ENCODE measurements around the gene TUBB.
A peak's percentile ranks its signal among the peaks of the same experiment; 100 is the strongest.
"Not testable (repeated sequence)": the region's sequence is repeated elsewhere in the genome, so short reads cannot be mapped to it uniquely, and the experiment has no call there.

The TUBB gene

DNA sequence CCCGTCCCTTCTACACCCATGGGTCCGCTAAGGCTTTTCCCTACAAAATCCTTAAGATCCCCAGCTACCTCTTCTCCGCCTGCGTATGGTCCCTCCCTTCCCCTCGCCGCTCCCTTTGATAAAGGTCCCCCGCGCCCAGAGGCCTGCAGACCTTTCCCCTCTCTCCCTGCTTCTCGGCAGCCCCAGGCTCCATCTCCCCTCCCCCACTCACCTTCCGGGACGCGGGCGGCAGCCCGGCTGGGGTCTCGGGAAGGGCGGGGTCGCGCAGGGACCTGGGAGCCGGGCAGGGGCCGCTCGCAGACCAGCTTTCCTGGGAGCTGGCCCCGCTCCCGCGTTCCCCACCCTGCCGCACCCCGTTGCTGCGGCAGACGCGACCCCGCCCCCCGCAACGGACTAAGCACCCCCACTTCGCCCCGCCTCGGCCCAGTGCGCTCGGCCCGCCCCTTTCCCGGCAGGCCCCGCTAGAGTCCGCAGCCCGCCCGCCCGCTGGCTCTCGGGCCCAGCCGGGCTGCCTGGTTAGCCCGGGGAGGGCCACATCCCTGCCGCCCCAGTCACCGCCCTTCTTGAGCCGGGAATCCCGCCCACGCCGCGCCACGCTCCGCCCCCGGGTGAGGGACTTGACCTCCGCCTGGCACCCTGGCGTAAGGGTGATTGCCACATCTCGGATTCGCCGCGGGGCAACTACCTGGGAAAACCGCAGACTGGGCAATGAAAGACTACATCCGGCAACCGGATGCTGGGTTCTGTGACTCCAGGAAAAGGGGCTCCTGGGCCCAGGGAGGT, 22.4 kb downstream of the TUBB start, which contains the start of gene FLOT1:
Gene FLOT1, minus strand, starts transcription at position 372 of the 783 bp plus-strand sequence. CDS start 498 bp downstream, outside the sequence.
- peak; percentile 82 to 99 for DNase-seq (ENCODE audit: low read depth in 1 of 2, low spot score in 1 of 2)
- TF ChIP-seq JUND (IDR thresholded peaks at IDR 0.05; ENCODE audit: low read depth) = peak; percentile 58; the same call in 1 of the 2 replicates
- in situ Hi-C loops (cut with HindIII; ENCODE audit: low pct_unique_long_range_greater_than_20kb, low sequenced_read_pairs) = no loop called here

DNA sequence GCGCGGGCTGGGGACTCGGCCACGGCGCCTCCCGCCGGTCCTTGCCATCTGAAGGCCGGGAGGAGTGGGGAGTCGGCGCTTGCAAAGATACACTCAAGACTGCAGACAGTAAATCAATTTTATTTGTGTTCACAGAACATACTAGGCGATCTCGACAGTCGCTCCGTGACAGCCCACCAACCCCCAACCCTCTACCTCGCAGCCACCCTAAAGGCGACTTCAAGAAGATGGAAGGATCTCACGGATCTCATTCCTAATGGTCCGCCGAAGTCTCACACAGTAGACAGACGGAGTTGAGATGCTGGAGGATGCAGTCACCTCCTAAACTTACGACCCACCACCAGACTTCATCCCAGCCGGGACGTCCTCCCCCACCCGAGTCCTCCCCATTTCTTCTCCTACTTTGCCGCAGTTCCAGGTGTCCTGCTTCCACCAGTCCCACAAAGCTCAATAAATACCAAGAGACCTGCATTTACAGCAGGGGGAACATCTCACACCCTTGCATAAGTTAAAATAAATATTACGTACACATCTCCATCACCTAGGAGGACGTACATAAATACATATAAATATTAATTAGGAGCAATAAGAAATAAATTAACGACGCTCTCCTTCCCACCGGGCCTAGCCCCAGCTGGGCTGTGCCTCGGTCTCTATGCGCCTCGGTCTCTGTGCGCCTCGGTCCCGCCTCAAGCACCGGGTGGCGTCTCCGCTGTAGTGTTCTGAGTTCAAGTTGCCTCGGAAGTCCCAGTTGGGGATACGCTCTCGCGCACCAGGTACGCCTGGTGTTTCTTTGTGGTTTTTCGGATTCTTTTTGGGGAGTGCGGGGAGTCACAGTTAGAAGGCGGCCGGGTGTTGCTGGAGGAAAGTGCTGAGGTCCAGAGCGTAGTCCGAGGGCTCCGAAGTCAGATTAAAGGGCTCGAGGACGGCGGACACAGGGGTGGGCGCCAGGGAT, 23.2 kb downstream of the TUBB start:
- in situ Hi-C loops (cut with HindIII; ENCODE audit: low pct_unique_long_range_greater_than_20kb, low sequenced_read_pairs) = no loop called here
- DNase-seq (ENCODE audit: low read depth in 1 of 2, low spot score in 1 of 2) = peak in 1 of 2 experiments; percentile 46
- TF ChIP-seq JUND (IDR thresholded peaks at IDR 0.05; ENCODE audit: low read depth) = no peak

DNA sequence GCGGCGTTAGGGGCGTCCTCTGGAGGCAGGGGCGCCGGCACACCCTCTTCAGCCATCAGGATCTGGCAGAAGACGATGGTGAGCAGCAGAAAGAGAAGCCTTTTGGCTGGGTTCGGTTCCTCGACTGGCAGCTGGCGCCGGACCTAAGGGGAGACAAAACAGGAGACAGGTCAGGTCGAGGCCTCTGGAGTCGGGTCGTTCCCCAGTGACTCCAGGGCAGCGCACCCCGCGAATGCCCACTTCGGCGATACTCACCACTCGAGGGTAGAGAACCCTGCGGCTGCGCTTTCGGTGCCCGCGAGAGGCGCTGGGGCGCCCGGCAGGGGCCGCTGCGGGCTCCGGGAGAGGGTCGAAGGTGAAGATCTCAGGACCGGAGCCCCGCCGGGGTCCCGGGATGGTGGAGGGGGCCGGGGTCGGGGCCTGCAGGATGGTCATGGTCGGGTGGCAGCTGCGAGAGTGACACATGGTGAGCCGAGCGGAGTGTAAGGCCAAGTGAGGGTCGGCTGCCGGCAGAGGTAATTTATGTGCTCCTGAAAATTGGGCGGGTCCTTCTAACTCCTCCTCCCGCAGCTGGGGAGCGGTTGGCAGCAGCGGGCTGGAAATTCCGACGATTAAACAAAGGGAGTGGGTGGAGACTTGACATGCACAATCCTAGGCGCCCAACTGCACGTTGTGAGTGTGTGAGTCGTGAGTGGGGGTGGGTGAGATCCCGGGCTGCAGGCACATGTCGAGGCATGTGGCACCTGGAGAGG, 24.1 kb downstream of the TUBB start, which contains the start of gene IER3:
Gene IER3, minus strand, starts transcription at position 494 of the 752 bp plus-strand sequence. Its CDS starts 29 bp downstream, at position 465.
- DNase-seq (ENCODE audit: low read depth in 1 of 2, low spot score in 1 of 2) = peak; percentile 47 to 96
- TF ChIP-seq JUND (IDR thresholded peaks at IDR 0.05; ENCODE audit: low read depth) = no peak
- in situ Hi-C loops (cut with HindIII; ENCODE audit: low pct_unique_long_range_greater_than_20kb, low sequenced_read_pairs) = no loop called here

DNA sequence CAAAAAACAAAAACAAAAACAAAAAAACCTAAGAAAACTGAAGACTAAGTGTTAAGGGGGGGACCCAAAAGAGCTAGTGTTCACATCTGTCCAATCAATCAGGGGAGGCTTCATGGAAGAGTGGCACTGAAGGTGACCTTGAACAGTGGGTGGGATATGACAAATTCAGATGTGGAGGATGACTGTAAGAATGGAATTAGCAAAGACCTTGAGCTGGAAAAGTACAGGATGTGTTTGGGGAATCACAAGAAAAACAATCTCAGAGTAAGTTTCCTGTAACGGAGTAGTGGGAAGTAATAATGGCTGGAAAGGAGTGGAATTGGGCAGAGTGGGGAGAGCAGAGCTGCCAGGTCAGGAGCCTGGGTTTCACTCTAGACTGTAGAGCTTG, 27.1 kb downstream of the TUBB start:
- in situ Hi-C loops (cut with HindIII; ENCODE audit: low pct_unique_long_range_greater_than_20kb, low sequenced_read_pairs) = no loop called here
- no peak for DNase-seq (ENCODE audit: low read depth in 1 of 2, low spot score in 1 of 2)
- no peak for TF ChIP-seq JUND (IDR thresholded peaks at IDR 0.05; ENCODE audit: low read depth)

DNA sequence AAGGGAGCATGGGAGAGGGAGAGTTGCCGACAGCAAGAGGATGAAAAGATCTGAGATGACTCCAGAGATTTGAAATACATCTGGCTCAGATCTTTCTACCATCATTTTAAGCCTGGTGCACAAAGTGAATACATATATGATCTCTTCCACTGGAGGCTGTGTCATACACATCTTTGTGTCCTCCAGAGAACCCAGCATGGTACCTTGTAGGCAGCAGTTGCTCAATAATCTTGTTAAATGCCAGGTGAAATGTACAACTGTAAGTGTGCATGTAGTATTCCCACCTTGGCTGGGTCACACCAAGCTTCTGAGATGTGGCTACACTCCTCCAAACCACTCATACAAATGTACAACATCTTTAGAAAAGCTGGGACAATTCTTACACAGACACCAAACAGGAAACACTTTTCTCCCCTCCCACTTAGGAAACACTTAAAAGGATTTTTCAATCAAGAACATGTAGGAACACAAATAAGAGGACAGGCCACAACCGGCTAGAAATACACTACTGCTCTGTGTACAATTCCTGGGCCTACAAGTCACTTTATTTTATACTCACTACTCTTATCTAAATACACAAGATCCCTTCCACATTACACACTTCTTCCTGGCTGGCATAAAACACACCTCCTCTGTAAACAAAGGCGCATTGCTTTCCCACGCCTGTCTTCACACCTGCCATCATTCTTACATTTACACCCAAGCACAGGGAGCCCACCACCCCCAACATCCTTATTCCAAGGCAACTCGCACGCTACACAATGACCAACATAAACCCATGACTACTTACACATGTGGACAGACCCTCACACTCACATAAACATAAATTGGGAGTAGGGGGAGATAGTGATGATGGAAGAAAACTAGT, 28.0 kb downstream of the TUBB start:
- DNase-seq (ENCODE audit: low read depth in 1 of 2, low spot score in 1 of 2) = peak in 1 of 2 experiments; percentile 82
- TF ChIP-seq JUND (IDR thresholded peaks at IDR 0.05; ENCODE audit: low read depth) = no peak
- in situ Hi-C loops (cut with HindIII; ENCODE audit: low pct_unique_long_range_greater_than_20kb, low sequenced_read_pairs) = no loop called here

DNA sequence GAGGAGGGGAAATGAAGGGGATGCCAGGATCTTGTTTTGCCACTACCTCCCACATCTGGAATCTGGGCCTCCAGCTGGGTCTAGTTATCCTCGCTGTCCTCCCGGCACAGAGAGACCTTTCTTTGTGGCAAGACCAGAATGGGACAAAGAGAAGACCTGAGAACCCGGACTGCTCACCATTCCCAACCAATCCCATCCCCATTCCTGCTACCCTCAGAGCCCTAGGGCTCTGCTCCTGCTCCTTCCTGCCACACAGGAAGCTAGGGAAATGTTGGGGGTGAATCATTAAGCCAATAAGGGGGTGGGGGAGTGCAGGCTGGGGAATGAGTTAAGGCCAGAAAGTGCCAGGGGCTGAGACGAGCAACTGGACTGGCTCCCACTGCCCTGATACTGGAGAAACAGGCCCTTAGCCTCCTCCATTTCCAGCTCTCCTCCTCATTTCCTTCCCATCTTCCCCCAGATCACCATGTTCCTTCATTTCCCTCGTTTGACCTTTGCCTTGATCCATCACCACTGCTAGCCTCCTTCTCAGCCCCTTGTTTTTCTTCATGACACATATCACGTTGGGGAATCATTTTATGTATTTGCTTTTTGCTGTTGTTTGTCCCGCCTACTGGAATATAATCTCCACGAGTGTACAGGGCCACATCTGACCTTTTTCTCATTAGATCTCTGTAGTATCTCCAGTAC, 28.8 kb downstream of the TUBB start:
- DNase-seq (ENCODE audit: low read depth in 1 of 2, low spot score in 1 of 2) = peak in 1 of 2 experiments; percentile 66
- in situ Hi-C loops (cut with HindIII; ENCODE audit: low pct_unique_long_range_greater_than_20kb, low sequenced_read_pairs) = no loop called here
- no peak for TF ChIP-seq JUND (IDR thresholded peaks at IDR 0.05; ENCODE audit: low read depth)

DNA sequence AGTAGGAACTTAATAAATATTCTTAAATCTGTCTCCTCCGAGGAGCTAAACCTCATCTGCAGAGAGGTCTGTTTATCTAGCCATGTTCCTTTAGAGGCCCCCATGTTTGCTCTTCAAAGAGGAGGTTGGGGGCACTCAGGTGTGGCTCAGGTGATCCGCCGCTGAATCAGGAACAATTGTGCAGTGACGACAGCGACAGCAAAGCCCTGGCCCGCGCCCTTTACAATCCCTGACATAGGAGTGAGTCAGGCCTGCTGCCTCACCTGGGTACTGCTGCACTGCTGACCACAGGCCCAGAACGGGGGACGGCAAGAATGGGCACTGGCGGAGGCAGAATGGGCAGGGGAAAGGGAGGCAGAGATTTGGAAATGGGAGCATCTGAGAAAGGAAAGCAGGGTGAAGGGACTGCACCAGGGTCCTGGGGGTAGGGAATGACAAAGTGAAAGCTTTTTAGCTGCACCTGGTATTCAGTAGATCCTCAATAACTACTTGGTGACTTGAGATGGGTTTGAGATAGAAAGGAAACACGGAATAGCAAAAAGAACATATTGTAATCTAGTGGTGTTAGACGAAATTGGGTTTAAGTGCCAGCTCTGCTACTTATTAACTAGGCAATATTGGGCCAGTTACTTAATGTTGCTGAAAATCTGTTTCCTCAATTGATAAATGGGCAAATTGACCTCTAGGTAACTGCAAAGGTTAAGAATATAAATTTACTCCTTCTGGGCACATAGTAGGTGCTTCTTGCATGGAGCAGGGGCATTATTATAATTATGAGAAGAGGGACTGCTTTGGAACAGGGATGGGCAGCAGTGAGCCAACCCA, 29.6 kb downstream of the TUBB start:
- DNase-seq (ENCODE audit: low read depth in 1 of 2, low spot score in 1 of 2) = peak in 1 of 2 experiments; percentile 55
- in situ Hi-C loops (cut with HindIII; ENCODE audit: low pct_unique_long_range_greater_than_20kb, low sequenced_read_pairs) = no loop called here
- no peak for TF ChIP-seq JUND (IDR thresholded peaks at IDR 0.05; ENCODE audit: low read depth)

DNA sequence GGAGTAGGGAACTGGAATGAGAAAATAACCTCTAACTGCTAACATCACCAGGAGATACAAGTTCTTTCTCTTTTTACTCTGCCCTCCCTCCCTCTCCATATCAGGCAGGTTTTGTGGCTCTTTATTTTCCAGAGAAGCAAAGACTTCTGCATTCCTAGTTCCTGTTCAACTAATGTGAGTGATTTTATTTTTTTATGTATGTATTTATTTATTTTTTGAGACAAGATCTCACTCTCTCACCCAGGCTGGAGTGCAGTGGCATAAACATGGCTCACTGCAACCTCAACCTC, 30.2 kb downstream of the TUBB start:
- in situ Hi-C loops (cut with HindIII; ENCODE audit: low pct_unique_long_range_greater_than_20kb, low sequenced_read_pairs) = no loop called here
- TF ChIP-seq JUND (IDR thresholded peaks at IDR 0.05; ENCODE audit: low read depth) = no peak
- DNase-seq (ENCODE audit: low read depth in 1 of 2, low spot score in 1 of 2) = peak in 1 of 2 experiments; percentile 60

DNA sequence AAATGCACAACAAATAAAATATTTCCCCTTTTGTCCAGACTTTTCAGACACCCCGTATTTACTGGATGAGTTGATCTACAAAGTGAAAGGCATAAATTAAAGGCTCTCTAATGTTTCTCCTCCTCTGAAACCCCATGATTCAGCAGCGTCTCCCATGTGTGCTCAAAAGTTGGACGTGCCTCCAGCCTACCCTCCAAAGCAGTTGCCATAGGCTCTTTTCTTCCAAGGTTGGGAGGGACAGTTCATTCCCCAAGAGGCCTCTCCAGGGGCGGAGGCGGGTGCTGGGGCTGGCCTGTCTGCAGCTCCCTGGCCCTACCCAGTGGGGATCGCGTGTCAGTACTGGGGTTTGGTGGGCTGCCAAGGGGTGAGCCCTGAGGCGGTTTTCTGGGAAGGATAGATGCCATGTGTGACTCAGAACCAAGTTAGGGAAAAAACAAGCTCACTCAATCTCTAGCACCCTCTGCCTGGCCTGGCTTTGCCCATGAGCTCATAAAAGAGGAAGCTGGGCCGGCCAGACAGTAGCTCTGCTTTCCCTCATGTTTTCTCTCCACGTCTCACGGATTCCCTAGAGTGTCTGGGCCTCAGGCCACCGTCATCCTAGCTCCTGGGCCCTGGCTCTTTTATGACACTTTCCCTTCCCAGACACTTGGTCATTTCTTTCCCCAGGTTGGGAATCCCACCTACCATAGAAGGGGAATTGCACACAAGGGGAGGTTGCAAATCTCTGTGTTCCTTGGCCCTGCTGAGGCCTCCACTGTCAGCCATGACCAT, 32.2 kb downstream of the TUBB start:
- in situ Hi-C loops (cut with HindIII; ENCODE audit: low pct_unique_long_range_greater_than_20kb, low sequenced_read_pairs) = no loop called here
- DNase-seq (ENCODE audit: low read depth in 1 of 2, low spot score in 1 of 2) = peak; percentile 32 to 98
- TF ChIP-seq JUND (IDR thresholded peaks at IDR 0.05; ENCODE audit: low read depth) = no peak; the same call in 1 of the 2 replicates

DNA sequence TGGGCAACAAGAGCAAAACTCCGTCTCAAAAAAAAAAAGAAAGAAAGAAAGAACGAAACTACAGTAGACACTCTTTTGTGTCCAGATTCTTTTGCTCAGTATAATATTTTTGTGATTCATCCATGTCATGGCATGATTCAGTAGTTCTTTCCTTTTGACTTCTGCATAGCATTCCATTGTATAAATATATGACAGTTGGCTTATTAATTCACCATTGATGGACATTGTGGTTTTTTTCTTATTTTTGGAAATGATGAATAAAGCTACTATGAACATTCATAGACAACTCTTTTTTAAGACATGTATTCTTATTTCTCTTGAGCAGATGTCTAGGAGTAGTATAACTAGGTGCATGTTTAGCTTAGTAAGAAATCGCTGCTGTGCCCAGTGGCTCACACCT, 34.5 kb downstream of the TUBB start:
- in situ Hi-C loops (cut with HindIII; ENCODE audit: low pct_unique_long_range_greater_than_20kb, low sequenced_read_pairs) = no loop called here
- no peak for DNase-seq (ENCODE audit: low read depth in 1 of 2, low spot score in 1 of 2)

DNA sequence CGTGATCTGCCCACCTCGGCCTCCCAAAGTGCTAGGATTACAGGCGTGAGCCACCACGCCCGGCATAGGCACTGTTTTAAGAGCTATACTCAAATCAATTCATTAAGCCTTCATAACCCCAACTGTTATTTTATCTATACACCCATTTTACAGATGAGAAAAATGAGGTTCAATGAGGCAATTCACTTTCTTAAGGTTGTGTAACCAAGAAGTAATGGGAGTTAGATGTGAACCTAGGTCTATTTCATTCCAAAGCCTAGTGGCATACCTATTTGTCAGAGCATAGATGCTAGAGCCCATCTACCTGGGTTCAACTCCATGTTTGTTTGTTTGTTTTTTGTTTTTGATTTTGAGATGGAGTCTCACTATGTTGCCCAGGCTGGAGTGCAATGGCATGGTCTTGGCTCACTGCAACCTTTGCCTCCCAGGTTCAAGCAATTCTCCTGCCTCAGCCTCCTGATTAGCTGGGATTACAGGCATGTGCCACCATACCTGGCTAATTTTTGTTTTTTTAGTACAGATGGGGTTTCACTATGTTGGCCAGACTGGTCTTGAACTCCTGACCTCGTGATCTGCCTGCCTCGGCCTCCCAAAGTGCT, 36.4 kb downstream of the TUBB start:
- in situ Hi-C loops (cut with HindIII; ENCODE audit: low pct_unique_long_range_greater_than_20kb, low sequenced_read_pairs); DNase-seq (ENCODE audit: low read depth in 1 of 2, low spot score in 1 of 2): not testable (repeated sequence)

More for the DNA sequence above, 34.5 kb downstream of the TUBB start:
- TF ChIP-seq JUND (IDR thresholded peaks at IDR 0.05; ENCODE audit: low read depth) = no peak

Measured in T47D (cell line).